GM19043 (cell line): ENCODE results near the gene ASTN1.

ENCODE experiments used
- ATAC-seq: cut with Tn5 transposase; IDR thresholded peaks from one replicate; pipeline ENCODE4 v1.9.1; 2021; ENCODE audit warnings: low read depth; ENCODE audit not compliant: unreplicated experiment

ASTN1 gene

DNA sequence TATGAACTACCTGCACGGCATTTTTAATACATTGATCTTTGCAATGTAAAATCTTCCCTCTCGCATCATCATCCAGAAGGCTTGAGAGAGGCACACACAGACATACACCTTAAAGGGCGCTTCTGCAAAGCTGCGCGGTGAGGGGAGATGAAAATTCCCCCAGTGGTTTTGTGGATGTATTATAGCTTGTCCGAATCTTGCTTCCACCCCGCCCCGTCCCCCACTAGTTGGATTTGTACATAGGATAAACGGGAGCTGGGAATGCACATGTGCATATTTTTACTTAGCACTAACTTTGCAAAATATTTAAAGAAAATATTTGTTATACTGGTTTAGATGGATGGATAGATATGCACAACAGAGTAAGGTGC is 542 bp upstream of the ASTN1 start:
- no peak for ATAC-seq

DNA sequence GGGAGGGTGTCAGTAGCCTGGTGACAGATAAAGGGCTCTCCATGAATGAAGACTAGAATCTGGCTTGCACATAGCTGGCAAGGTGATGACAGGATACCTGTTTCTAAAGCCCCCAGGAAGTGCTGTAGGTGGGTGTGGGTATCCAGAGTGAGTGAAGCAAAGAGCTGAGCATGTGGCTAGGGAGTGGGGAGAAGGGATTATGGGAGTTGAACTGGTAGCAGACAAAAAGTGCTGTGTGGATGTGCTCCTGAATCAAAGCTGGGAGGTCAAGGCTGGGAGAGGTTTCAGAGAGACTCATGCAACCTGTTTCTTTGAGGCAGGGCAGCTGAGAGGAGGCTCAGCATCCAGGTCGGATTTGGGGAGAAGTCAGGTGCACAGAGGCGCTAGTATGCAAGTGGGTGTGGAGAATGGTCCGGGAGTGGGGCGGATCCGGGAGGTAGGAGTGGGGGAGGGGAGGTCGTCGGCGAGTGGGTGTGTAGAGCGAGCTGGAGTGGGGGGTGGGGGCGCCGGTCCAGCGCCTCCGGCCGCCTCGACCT is 600 bp downstream of the ASTN1 start:
- no peak for ATAC-seq

DNA sequence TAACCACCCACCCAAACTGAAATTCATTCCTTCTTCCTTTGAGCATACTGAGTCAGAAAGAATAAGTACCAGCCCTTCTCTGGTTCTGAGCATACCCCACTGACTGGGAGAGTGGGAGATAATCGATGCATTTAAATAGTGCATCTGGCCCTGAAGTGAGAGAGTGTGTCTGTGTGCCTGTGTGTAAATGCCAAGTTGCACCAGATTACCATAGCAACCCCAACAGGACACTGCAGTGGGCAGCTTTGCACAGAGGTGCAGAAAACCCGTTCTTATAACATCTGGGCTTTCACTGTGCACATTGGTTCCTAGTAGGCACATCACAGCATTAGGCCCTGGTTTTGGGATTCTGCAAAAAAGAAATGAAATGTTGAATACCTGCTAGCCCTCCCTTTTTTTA is 2.3 kb downstream of the ASTN1 start:
- no peak for ATAC-seq

DNA sequence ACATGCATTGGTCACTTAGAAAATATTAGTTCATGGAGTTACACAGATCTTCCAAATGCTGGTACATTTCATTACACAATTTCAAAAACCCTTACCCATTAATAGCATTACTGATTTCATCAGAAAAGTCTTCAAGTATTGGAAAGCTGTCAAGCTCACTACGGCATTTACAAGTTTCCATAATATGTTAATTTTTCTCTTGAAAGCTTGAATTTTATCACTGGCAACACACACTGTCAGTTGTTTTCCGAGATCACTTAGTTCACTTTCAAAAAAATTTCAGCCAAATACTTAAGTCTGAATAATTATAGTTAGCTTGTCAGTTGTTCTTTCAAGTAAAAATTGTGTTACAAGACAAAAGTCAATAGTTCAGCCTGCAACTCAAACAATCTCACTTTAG is 18.0 kb downstream of the ASTN1 start:
- ATAC-seq = no peak

DNA sequence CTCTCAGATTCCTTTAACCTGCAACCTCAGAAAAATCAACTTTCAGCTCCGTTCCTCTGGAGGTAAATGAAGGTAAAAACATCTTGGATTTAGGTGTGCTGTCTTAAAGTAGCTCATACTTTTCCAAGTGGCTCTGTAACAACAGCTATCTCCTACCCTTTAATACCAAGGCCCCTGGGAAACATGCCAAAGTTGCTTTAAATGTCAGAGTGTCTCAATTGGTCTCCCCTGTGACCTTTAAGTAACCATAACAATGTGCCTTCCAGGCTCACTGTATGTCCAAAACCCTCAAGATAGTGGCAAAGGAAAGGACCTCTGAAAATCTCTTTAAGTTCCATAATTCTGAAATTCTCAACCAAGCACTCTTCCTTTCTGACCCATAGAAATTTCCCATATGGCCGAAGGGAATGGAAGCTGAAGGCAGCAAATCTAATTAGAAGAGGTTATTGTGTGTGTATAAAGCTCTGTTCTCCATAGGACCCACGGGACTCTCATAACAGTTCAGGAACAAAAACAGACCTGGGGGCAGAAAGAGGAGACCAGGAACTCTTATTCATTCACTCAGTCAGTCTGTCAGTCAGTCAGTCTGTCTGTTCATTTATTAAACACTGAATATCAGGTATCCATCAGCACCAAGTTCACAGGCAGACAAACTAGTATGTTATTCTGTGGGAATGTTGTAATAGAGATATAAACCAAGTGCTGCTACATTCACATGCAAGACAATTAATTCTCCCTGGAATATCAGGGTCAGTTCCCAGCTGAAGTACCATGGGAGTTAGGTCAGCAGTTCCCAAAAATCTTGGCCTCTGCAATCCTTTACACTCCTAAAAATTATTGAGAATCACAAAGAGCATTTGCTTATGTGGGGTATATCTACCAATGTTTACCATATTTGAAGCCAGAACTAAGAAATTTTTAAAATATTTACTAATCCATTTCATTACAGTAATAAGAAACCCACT is 19.1 kb downstream of the ASTN1 start:
- ATAC-seq = no peak

DNA sequence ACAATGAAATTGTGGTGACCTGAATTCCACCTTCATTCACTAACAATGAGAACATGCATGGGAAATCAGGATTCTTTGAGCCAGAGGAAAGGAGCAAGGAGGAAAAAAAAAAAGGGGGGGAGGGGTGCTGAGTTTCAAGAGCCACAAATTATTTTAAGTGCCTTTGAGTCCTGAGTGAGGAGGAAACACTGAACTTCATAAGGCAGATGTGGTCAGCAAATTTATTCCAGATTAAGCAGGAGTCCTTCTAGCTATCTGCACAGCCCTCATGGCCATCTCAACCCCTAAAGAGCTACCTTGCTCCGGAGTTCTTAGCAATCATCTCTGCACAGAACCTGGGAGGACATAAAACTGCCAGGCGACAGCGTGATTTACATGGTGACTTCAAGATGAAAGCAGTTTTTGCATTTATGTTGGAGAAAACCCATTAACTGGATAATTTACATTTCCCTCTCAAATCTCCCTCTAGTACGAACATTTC is 21.7 kb downstream of the ASTN1 start:
- no peak for ATAC-seq

DNA sequence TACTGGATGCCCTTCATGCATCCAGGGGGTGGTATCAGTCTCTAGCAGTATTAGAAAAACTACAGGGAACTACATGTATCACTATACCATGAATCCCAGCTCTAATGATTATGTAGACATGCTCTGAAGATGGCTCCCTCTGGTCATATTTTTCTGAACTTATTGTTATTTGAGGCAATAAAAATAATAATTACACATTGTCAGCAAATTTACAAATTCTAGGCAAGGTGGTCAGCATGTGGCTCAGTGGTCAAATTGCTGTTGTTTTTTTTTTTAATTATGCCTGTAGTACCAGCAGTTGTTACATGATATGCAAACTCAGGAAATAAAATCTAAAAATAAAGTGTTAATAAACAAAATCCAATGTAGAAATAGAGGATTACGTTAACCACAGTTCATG is 22.5 kb downstream of the ASTN1 start:
- no peak for ATAC-seq

DNA sequence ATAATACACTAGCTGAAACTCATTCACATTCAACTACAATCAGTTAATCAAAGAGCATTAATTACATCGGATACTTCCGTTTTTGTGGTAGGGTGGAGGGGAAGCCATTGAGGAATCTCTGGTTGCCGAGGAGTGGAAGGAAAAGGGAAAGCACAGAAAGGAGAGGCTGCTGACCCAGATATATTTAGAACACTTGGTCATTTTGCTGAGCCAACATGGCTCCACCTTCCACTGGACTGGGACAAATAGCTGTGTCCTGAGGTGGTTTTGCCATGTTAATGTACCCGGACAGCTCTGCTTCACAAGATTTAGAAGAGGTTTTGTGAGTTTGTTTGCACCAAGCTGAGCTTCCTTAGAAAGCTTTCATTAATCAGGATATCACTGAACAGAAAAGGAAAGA is 26.2 kb downstream of the ASTN1 start:
- ATAC-seq = no peak

DNA sequence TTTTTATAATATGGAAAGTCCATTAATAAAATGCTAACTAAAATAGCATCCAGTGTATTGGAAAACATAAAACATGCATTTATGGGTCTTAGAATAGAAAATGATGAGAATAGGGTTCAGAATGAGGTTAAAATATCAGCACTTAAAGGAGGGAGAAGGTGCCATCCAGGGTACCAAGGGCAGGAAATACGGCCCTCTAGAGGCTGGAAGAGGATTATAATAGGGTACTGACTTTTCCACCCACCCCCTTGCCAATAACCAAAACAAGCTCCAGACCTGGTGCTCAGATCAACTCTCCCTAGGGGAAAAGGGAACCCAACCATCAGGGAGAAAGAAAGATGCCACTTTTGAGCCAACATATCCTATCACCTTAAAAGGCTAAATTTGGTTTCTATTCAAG is 26.7 kb downstream of the ASTN1 start:
- no peak for ATAC-seq

DNA sequence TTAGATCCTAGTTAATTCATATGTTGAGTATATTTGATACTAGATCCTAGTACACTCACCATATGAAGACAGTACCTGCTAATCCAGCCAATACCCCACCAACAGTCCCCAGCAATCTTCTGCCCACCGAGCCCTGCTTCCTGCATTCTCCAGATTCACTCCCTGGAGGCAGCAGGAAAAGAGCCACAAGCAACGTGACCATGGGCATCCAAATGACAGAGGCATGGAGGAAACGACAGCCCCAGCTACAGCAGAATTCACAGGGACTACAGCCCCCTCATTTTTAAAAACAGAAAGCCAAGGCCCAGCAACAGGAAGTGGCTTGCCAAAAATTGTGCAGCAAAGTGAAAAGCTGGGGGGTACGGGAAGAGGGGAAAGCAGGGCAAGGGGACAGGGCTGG is 29.3 kb downstream of the ASTN1 start:
- ATAC-seq = no peak

DNA sequence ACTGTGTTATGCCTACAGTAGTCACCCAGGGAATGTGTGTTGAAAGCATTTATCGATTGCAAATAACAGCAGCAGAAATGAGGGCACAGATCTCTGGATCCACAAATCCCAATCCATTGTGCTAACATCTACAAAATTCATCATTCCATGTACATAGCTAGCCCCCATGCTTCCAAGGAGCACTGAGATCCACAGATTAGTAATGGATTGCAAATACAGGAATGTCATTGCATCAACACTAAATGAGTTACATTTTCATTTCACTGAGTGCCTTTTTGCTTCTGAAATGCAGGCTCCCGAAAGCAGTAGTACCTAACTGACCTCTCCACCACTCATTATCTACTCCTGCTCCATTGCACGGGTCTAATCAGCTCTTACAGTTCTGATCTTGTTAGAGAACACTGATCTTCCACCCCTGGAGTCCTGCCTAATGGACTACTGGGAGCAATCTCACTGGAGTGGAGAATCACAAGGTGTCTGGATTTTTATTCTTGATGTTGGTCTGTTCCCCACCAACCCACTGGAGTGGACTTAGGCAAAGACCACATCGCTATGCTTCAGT is 30.5 kb downstream of the ASTN1 start:
- ATAC-seq = no peak

DNA sequence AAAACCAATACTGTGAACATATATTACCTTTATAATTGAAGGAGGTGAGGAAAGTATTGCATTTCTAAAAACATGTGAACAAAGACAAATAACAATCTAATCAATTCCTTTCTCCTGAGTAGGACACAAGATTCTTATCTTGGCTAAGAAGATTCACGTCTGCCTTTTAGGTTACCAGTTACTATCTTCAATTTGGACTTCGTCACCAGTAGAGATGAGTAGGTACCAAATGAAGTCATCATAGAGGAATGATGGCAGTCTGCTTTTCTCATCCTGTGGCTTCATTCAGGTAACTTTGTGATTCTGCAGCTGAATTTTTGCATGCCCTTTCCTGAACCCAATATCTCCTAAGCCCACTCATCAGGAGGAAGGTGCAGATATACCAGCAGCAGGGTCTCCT is 32.4 kb downstream of the ASTN1 start:
- no peak for ATAC-seq

DNA sequence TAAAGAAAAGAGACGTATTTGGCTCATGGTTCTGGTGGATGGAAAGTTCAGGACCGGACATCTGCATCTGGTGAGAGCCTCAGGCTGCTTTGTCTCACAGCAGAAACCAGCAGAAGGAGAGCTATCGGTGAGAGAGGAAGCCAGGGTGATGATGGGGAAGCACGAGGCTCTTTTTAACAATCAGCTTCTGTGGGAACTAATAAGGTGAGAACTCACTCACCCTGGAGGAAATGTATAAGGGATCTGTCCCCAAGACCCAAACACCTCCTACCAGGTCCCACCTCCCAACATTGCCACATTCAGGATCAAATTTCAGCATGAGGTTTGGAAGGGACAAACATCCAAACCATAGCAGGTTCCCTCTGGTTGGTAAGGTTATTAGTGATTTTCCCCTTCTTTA is 32.8 kb downstream of the ASTN1 start:
- ATAC-seq = no peak

DNA sequence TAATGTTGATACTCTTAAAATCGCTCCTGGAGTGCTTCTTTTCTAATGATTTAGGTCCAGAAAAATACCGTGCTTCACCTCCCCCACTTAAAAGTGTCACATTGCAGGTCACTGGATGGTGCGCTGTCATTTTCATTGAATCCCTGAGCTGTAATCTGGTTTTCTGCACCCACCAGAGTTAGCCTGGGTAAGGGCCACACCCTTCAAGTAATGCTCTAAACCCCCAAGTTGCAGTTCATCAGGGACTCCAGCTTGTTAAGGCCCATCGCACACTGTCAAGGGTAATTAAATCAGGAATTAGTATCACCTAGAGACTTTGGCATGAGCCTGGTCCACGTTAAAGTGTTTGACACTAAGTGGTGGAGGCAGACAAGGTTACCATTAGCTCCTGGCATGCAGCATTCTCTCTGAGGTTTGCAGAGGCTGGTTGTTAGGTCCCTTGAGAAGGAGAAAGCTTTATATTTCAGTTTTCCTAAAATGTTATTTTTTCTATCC is 34.0 kb downstream of the ASTN1 start:
- ATAC-seq = no peak

DNA sequence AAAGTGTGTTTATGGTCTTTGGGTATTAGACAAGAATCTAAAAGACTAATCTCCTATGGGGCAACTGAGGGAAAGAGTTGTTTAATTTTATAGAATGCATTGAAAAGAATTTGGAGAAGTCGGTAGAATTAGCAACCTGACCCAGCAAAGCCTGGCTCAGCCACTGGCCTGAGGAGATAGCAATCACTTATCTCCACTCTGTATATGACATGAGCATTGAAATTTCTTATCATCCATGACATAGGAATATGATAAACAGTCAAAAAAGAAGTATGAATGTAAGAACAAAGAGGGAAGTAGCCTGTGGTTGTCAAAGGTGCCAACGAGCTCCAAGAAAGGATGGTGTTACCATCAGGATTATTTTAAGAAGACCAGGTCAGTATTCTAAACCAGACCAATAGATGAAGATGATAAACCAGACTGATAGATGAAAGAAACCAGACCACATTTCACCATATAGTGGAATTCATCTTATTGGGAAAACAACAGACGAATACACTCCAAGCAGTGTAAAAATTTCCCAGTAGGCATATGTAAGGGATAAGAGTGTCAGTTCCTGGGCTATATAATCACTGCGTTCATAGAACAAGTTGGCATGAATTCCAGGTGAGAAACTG is 35.7 kb downstream of the ASTN1 start:
- no peak for ATAC-seq

DNA sequence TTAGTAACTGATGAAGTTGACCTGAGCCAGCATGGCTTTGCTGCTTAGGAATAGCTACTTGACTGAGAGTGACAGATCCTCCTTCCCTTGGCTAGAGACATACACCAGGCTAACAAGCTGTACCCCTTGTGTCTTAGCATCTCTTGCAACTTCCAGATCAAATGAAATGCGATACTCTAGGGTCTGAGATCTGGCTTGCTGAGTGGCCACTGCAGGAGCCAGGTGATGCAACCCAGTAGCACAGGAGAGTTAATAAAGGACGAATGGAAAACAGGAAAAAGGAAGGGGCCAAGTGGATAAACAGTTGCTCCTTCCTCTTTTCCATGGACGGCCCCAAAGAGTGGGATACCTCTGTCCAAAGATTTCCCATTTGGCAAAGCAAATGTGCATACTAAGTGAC is 38.2 kb downstream of the ASTN1 start:
- no peak for ATAC-seq

DNA sequence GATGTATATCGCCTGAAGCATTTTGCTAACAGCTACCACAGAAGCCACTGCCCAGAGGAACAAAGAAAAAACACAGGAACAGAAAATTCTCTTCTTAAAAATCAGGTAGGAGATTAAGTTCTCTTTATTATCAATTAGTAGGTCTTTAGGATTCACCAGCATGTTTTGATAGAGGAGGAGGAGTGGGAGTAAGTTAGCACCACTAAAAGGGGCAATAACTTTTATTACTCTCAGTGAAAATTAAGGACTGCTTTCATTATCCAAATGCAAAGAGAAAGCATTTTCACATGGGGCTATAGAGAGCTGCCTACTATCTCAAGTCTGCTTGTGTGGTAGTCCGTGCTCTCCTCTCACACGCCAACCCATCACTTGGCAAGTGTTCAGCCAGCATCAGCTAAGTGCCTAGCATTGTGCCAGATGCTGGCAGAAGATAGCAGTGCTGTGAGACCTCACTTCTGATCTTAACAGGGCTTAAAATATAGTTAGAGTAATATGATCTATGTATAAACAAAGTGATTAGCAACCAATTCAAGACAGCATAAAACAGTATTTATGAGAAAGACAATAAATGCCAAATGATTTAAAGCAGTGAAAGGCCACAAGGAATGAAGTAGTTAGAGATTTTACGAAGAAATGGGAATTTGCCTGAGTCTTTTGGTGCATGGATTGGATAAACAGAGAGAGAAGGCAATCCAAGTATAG is 39.8 kb downstream of the ASTN1 start:
- no peak for ATAC-seq

DNA sequence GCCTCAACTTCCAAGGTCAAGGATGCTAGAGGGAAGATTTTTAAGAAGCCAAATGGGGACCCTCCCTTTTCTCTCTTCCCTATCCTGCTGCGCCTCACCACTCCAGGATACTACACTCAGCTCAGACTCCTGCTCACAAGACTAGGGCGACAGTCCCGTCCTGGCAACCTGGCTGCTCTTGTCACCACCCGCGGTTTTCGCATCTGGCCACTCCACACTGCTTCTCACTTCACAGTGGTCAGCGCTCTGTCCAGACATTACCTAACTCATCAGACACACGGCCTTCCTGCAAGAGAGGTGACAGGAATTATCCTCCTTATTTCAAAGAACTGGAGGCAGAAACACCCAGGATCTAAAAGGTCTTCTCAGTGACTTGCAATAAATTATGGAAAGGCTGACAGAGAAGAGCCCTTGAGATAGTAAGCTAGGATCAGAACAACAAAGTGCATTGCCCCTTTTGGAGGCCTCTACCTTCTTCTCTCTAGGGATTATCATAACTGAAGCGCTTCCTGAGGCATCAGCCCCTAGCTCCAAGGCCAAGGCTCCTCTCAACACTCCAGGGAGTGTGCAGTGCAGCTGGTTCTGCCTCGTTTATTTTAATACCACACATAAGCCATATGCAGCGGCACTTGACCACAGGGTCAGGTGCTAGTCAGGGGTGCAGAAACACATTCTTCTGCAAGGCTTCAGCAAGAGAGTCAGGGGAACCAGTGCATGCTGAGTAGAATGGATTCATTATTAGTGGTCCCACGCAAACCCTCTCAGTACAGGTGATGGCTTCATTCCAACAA is 41.9 kb downstream of the ASTN1 start:
- no peak for ATAC-seq

DNA sequence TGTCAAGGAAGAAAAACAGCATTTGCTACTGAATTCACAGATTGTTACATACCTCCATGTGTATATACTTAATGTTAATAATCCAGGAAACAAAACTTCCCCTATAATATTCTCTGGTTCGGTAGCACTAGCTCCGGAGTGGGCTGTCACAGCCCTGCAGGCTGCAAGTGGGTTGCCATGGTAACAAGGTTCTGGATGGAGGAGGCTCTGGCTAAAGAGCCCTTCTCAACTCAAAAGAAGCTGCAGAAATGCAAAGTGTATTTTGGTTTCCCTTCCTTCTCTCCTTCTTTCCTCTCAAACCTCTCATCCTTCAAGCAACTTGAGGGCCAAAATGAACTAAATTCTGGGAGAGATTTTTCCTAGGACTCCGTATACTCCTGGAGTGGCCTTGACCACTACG is 45.2 kb downstream of the ASTN1 start:
- ATAC-seq = no peak

DNA sequence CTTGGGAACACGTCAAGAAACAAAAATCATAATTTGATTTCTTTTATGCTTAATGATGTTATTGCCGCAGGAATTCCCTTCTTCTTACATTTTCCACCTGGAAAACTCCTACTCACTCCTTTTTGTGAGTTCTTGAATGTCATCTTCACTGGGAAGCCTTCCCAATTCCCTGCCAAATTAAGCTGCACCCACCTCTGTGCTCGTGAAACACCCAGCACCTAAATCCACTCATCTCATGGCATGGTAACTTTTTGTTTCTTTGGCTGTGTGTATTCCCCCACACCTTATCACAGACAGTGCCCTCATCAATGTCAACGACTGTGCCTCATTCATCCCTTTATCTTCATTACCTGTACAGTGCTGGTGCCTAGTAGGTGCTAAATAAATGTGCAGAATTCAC is 45.6 kb downstream of the ASTN1 start:
- ATAC-seq = no peak
